OCI-LY1 (cell line): ENCODE measurements around the gene LDLRAD3.

Experiments used
- H2AFZ ChIP-seq: fragments of 200-600 bp; sonication (generic), shearing (Covaris generic); 2 replicates; pipeline ENCODE4 v1.6.0; 2014; ENCODE audit warnings: antibody characterized with exemption, mild to moderate bottlenecking, low read length
- H3F3A ChIP-seq: fragments of 200-600 bp; sonication (generic), shearing (Covaris generic); 2 replicates; pipeline ENCODE4 v1.6.0; 2014; ENCODE audit warnings: mild to moderate bottlenecking, antibody characterized with exemption, low read length, moderate library complexity; ENCODE audit not compliant: insufficient read depth
- H3K27ac ChIP-seq: fragments of 200-600 bp; sonication (generic); 2 replicates; pipeline ENCODE4 v1.5.1; 2014; ENCODE audit warnings: low read length, mixed run types, mild to moderate bottlenecking, low read depth; ENCODE audit not compliant: poor library complexity, severe bottlenecking
- H3K27me3 ChIP-seq: fragments of 200-600 bp; sonication (generic); 2 replicates; pipeline ENCODE4 v1.6.0; 2014; ENCODE audit warnings: antibody characterized with exemption, mild to moderate bottlenecking, low read length, moderate library complexity; ENCODE audit not compliant: insufficient read depth
- H3K36me3 ChIP-seq: fragments of 200-600 bp; sonication (generic); 2 replicates; pipeline ENCODE4 v1.6.1; 2014; ENCODE audit warnings: mild to moderate bottlenecking, antibody characterized with exemption, low read length, moderate library complexity, mixed read lengths; ENCODE audit not compliant: insufficient read depth
- H3K4me1 ChIP-seq: fragments of 200-600 bp; sonication (generic); 2 replicates; pipeline ENCODE4 v1.5.1; 2014; ENCODE audit warnings: mild to moderate bottlenecking, low read length, moderate library complexity; ENCODE audit not compliant: insufficient read depth, severe bottlenecking
- H3K4me2 ChIP-seq: fragments of 200-600 bp; sonication (generic), shearing (Covaris generic); 2 replicates; pipeline ENCODE4 v1.6.1; 2014; ENCODE audit warnings: low read length
- H3K4me3 ChIP-seq: fragments of 200-600 bp; sonication (generic); 2 replicates; pipeline ENCODE4 v1.5.1; 2014; ENCODE audit warnings: low read length, low read depth, mild to moderate bottlenecking, mixed read lengths; ENCODE audit not compliant: poor library complexity, severe bottlenecking
- H3K79me2 ChIP-seq: fragments of 200-600 bp; shearing (Covaris generic); 2 replicates; pipeline ENCODE4 v1.6.1; 2016; ENCODE audit warnings: mixed run types, low read length, mixed read lengths; ENCODE audit not compliant: insufficient read depth
- H3K9ac ChIP-seq: fragments of 200-600 bp; sonication (generic), shearing (Covaris generic); 2 replicates; pipeline ENCODE4 v1.6.1; 2014; ENCODE audit warnings: mild to moderate bottlenecking, low read length, mixed read lengths
- H3K9me2 ChIP-seq: fragments of 200-600 bp; sonication (generic), shearing (Covaris generic); 2 replicates; pipeline ENCODE4 v1.6.1; 2014; ENCODE audit warnings: low read depth, mild to moderate bottlenecking, low read length, mixed read lengths
- H3K9me3 ChIP-seq: fragments of 200-600 bp; shearing (Covaris generic); 2 replicates; pipeline ENCODE4 v1.6.1; 2014; ENCODE audit warnings: low read length, mixed read lengths
- H4K20me1 ChIP-seq: fragments of 200-600 bp; sonication (generic), shearing (Covaris generic); 2 replicates; pipeline ENCODE4 v1.6.0; 2016; ENCODE audit warnings: mild to moderate bottlenecking, low read length; ENCODE audit not compliant: insufficient read depth
- CTCF ChIP-seq: fragments of 200-600 bp; sonication (generic), shearing (Covaris generic); IDR thresholded peaks from 2 replicates; pipeline ENCODE4 v1.5.1; 2017; ENCODE audit warnings: mild to moderate bottlenecking, antibody characterized with exemption, low read length, moderate library complexity, mixed read lengths
- EZH2 ChIP-seq: fragments of 200-600 bp; sonication (generic), shearing (Covaris generic); IDR thresholded peaks from 2 replicates; pipeline ENCODE4 v1.8.0; 2017; ENCODE audit warnings: borderline replicate concordance, mixed run types, mild to moderate bottlenecking, antibody characterized with exemption, low read length, moderate library complexity, mixed read lengths

LDLRAD3 gene

GRCh38 chr11:36095716-36096115 is 151.9 kb downstream of the LDLRAD3 start:
- H3K4me1 ChIP-seq = no peaks in the 10 kb centered on the region
- no peaks in the 10 kb centered on the region for H3K9me2 ChIP-seq
- H3F3A ChIP-seq = no peaks in the 10 kb centered on the region
- no peaks in the 10 kb centered on the region for H4K20me1 ChIP-seq
- no peak overlapping the region for H3K4me3 ChIP-seq
- H3K36me3 ChIP-seq = no peaks in the 10 kb centered on the region
- no peak for TF ChIP-seq EZH2
- no peak for TF ChIP-seq CTCF
- H3K9ac ChIP-seq = no peak overlapping the region
- H3K9me3 ChIP-seq = no peaks in the 10 kb centered on the region
- H2AFZ ChIP-seq = no peak overlapping the region
- no peaks in the 10 kb centered on the region for H3K27me3 ChIP-seq
- H3K79me2 ChIP-seq = no peaks in the 10 kb centered on the region
- H3K27ac ChIP-seq = no peak overlapping the region
- no peak overlapping the region for H3K4me2 ChIP-seq

- no peaks in the 10 kb centered on the region for H3K4me1 ChIP-seq
- no peaks in the 10 kb centered on the region for H3K9me2 ChIP-seq
- H3K79me2 ChIP-seq = no peaks in the 10 kb centered on the region
- H3K27me3 ChIP-seq = no peaks in the 10 kb centered on the region
- H3K36me3 ChIP-seq = no peaks in the 10 kb centered on the region
- TF ChIP-seq CTCF (no peak), EZH2 (no peak)
- H4K20me1 ChIP-seq = no peaks in the 10 kb centered on the region
- no peak overlapping the region for H3K9ac ChIP-seq
- H3K9me3 ChIP-seq = no peaks in the 10 kb centered on the region
- H3K4me3 ChIP-seq = no peak overlapping the region
- H3K27ac ChIP-seq = no peak overlapping the region
- no peak overlapping the region for H2AFZ ChIP-seq
- no peak overlapping the region for H3K4me2 ChIP-seq
- H3F3A ChIP-seq = no peaks in the 10 kb centered on the region
Measured at GRCh38 chr11:36097219-36097650, 153.4 kb downstream of the LDLRAD3 start.

GRCh38 chr11:36098087-36098486 is 154.2 kb downstream of the LDLRAD3 start:
- Histone ChIP-seq H3K9me2 (no peaks in the 10 kb centered on the region), H3F3A (no peaks in the 10 kb centered on the region), H3K27ac (no peak overlapping the region), H3K9me3 (no peaks in the 10 kb centered on the region), H2AFZ (no peak overlapping the region), H3K36me3 (no peaks in the 10 kb centered on the region), H3K4me3 (no peak overlapping the region), H3K9ac (no peak overlapping the region), H3K27me3 (no peaks in the 10 kb centered on the region), H3K4me2 (no peak overlapping the region), H4K20me1 (no peaks in the 10 kb centered on the region), H3K79me2 (no peaks in the 10 kb centered on the region), H3K4me1 (no peaks in the 10 kb centered on the region)
- TF ChIP-seq EZH2 = no peak
- TF ChIP-seq CTCF = no peak
